Lower leg skin (tissue), 4 donors: Measurements from ENCODE around the gene TWIST2. TPM values are rescaled to one million over a fixed set of nuclear protein-coding genes. Genes with fewer than 3 reads are reported as not detected.

Source experiments
- DNase-seq, 2 donors: peaks; one replicate each; pipeline ENCODE4 v3.0.0-alpha.2; 2019; ENCODE audit warnings: low spot score in 2 of 2
- H3K4me3 ChIP-seq: fragments of 200-600 bp; sonication (generic); 2 replicates; pipeline ENCODE4 v1.5.1; 2017; ENCODE audit warnings: mild to moderate bottlenecking, low read depth; ENCODE audit not compliant: poor library complexity, severe bottlenecking
- CTCF ChIP-seq, 3 donors: fragments of 450-650 bp; IDR thresholded peaks; one replicate each; pipeline ENCODE4 v1.5.1; 2016; ENCODE audit warnings: antibody characterized with exemption in 3 of 3, mild to moderate bottlenecking in 3 of 3, moderate library complexity in 2 of 3
- POLR2A ChIP-seq, 2 donors: fragments of 450-650 bp; IDR thresholded peaks; one replicate each; pipeline ENCODE4 v1.6.1; 2016 to 2017; ENCODE audit warnings: antibody characterized with exemption in 2 of 2, mild to moderate bottlenecking in 1 of 2, moderate library complexity in 1 of 2
- WGBS, 2 donors: methylation state at CpG; one replicate each; pipeline ENCODE4 v1.1.5; 2018; 5-methylcytosine and 5-hydroxymethylcytosine counted together
- intact Hi-C: fragments of 100-400 bp; cut with DNase I; formaldehyde crosslinking; loops from one replicate; pipeline ENCODE4 v1.15.0; 2023; ENCODE audit warnings: low total_unique reads
- total RNA-seq, 4 donors: library from RNA; depleted of rRNA; stranded (reverse); fragments of >200 nt; gene quantifications; one replicate each; pipeline ENCODE4 v1.1.0, GENCODE V29; 2016

Gene TWIST2
- total RNA-seq, 4 donors from 2014 or later = 36.5 to 47.8 (median 38.5) TPM

- no peak overlapping the region for H3K4me3 ChIP-seq
- 54 to 62% methylated on average over 5 of the region's 5 CpGs for WGBS, 2 donors
- DNase-seq = no peak
- TF ChIP-seq CTCF (IDR thresholded peaks at IDR 0.05) = no peak
- no peak for TF ChIP-seq POLR2A (IDR thresholded peaks at IDR 0.05)
- intact Hi-C loops = no loop called here
Observed at GRCh38 chr2:238817382-238817781, 30.5 kb upstream of the TWIST2 start.

- TF ChIP-seq CTCF (IDR thresholded peaks at IDR 0.05) (no peak), POLR2A (IDR thresholded peaks at IDR 0.05) (no peak)
- WGBS, 2 donors = 72 to 76% methylated on average over 5 of the region's 5 CpGs
- intact Hi-C loops = no loop called here
- H3K4me3 ChIP-seq = no peak overlapping the region
- no peak for DNase-seq
Observed at GRCh38 chr2:238817891-238818290, 30.0 kb upstream of the TWIST2 start.

GRCh38 chr2:238818561-238818960, 29.3 kb upstream of the TWIST2 start:
- DNase-seq = no peak
- WGBS, 2 donors = 62 to 64% methylated on average over 2 of the region's 2 CpGs
- intact Hi-C loops = no loop called here
- H3K4me3 ChIP-seq = no peak overlapping the region
- TF ChIP-seq POLR2A (IDR thresholded peaks at IDR 0.05) = no peak
- TF ChIP-seq CTCF (IDR thresholded peaks at IDR 0.05) = no peak

- WGBS, 2 donors = 86 to 90% methylated on average over 1 of the region's 1 CpG
- TF ChIP-seq CTCF (IDR thresholded peaks at IDR 0.05) = no peak
- no peak for TF ChIP-seq POLR2A (IDR thresholded peaks at IDR 0.05)
- H3K4me3 ChIP-seq = no peak overlapping the region
- DNase-seq = no peak
- intact Hi-C loops = no loop called here
Observed at GRCh38 chr2:238820197-238820596, 27.7 kb upstream of the TWIST2 start.

GRCh38 chr2:238820916-238821315, 27.0 kb upstream of the TWIST2 start:
- WGBS, 2 donors = 52 to 54% methylated on average over 6 of the region's 6 CpGs
- no peak for DNase-seq
- intact Hi-C loops = no loop called here
- TF ChIP-seq POLR2A (IDR thresholded peaks at IDR 0.05) (no peak), CTCF (IDR thresholded peaks at IDR 0.05) (no peak)
- no peak overlapping the region for H3K4me3 ChIP-seq

- H3K4me3 ChIP-seq = no peak overlapping the region
- DNase-seq = no peak
- 28 to 37% methylated on average over 9 of the region's 9 CpGs for WGBS, 2 donors
- TF ChIP-seq CTCF (IDR thresholded peaks at IDR 0.05) = no peak
- TF ChIP-seq POLR2A (IDR thresholded peaks at IDR 0.05) = no peak
- intact Hi-C loops = no loop called here
Observed at GRCh38 chr2:238821391-238821790, 26.5 kb upstream of the TWIST2 start.
